Thyroid gland (tissue), 4 donors: Measurements from ENCODE around the gene COG4.

Source experiments
- CTCF ChIP-seq, 6 experiments: fragments of 200-600 bp in 3 of 6; fragments of 450-650 bp in 3 of 6; sonication (generic) in 3 of 6; IDR thresholded peaks; one replicate each; pipeline ENCODE4 v1.5.1; 2016 to 2019; ENCODE audit warnings: antibody characterized with exemption in 6 of 6, mild to moderate bottlenecking in 2 of 6, inconsistent platforms in 1 of 6, moderate library complexity in 1 of 6
- POLR2A ChIP-seq, 2 donors: fragments of 450-650 bp; IDR thresholded peaks; one replicate each; pipeline ENCODE4 v1.6.1; 2017; ENCODE audit warnings: antibody characterized with exemption in 2 of 2, mild to moderate bottlenecking in 2 of 2, moderate library complexity in 1 of 2

GRCh38 chr16:70467113-70467512 is 56.2 kb downstream of the COG4 start:
- TF ChIP-seq POLR2A (IDR thresholded peaks at IDR 0.05), result no peak
- no peak for TF ChIP-seq CTCF (IDR thresholded peaks at IDR 0.05)
